Transverse colon (tissue), 4 donors: ENCODE results near the gene TCF25.

Experiments used
- CTCF ChIP-seq, 5 experiments: fragments of 200-600 bp in 3 of 5; fragments of 450-650 bp in 2 of 5; sonication (generic) in 3 of 5; IDR thresholded peaks; 1 replicate in 2 of 5; 2 replicates in 3 of 5; pipeline ENCODE4 v1.5.1; 2016 to 2017; ENCODE audit warnings: antibody characterized with exemption in 5 of 5, inconsistent platforms in 3 of 5, mild to moderate bottlenecking in 2 of 5, moderate library complexity in 1 of 5
- POLR2A ChIP-seq: fragments of 450-650 bp; IDR thresholded peaks from one replicate; pipeline ENCODE4 v1.6.1; 2016; ENCODE audit warnings: antibody characterized with exemption, mild to moderate bottlenecking, moderate library complexity
- POLR2AphosphoS5 ChIP-seq, 3 donors: sonication (generic); formaldehyde crosslinking; IDR thresholded peaks; one replicate each; pipeline ENCODE4 v1.6.1; 2016; ENCODE audit warnings: antibody characterized with exemption in 3 of 3

- TF ChIP-seq POLR2AphosphoS5 (IDR thresholded peaks at IDR 0.05), result no peak
- TF ChIP-seq CTCF (IDR thresholded peaks at IDR 0.05), result no peak
- TF ChIP-seq POLR2A, result no peak
Observed at GRCh38 chr16:89859615-89860007, 13.8 kb upstream of the TCF25 start.
